A549 (cell line): ENCODE measurements around the gene TSPAN5. TPM values are rescaled to one million over a fixed set of nuclear protein-coding genes. Genes with fewer than 3 reads are reported as not detected.

Experiments used
- ATAC-seq, 2 experiments: fragments of 200-7000 bp in 1 of 2; fragments of >200 bp in 1 of 2; cut with Nextera tagmentation in 1 of 2; cut with Tn5 transposase in 1 of 2; 3 replicates each; pipeline versions ENCODE4 v1.8.0 to v1.9.1; 2018 to 2020; ENCODE audit warnings: mild to moderate bottlenecking in 1 of 2, moderate library complexity in 1 of 2
- CTCF ChIA-PET: fragments of 300-600 bp; sonication (Branson Sonifier 250); formaldehyde crosslinking; extraction: SDS; loops from one replicate; lab custom pipeline; 2021; ENCODE audit warnings: antibody characterized with exemption, inconsistent platforms; lab: Yijun Ruan, JAX
- POLR2A ChIA-PET: fragments of 350-600 bp; formaldehyde crosslinking; extraction: SDS; loops from one replicate; lab custom pipeline; 2021; ENCODE audit warnings: antibody characterized with exemption, inconsistent platforms; lab: Yijun Ruan, JAX
- DNase-seq, 2 experiments: peaks; one replicate each; pipeline versions ENCODE4 v3.0.0 to v3.0.0-alpha.2; 2011 to 2016; ENCODE audit warnings: low read depth in 1 of 2, low spot score in 1 of 2
- FAIRE-seq: peaks from 2 replicates; lab custom pipeline; 2011; peaks lifted over from hg19 to GRCh38; lab: Jason Lieb, UNC
- H3K27ac ChIP-seq, 2 experiments: fragments of >200 bp; sonication (Bioruptor Twin); formaldehyde crosslinking; 3 replicates each; pipeline ENCODE4 v1.5.1; 2016 to 2017
- H3K4me1 ChIP-seq: fragments of >200 bp; sonication (Bioruptor Twin); formaldehyde crosslinking; 3 replicates; pipeline ENCODE4 v1.6.1; 2016
- H3K4me2 ChIP-seq: fragments of >200 bp; sonication (Bioruptor Twin); formaldehyde crosslinking; 3 replicates; pipeline ENCODE4 v1.6.1; 2016
- H3K4me3 ChIP-seq: fragments of >200 bp; sonication (Bioruptor Twin); formaldehyde crosslinking; 3 replicates; pipeline ENCODE4 v1.5.1; 2016
- H3K9me3 ChIP-seq: fragments of >200 bp; sonication (Bioruptor Twin); formaldehyde crosslinking; 3 replicates; pipeline ENCODE4 v1.6.1; 2016
- CHD2 ChIP-seq: fragments of 150-350 bp; IDR thresholded peaks from 2 replicates; pipeline ENCODE4 v1.6.1; 2014; ENCODE audit warnings: low read length; ENCODE audit not compliant: partially characterized antibody
- CHD4 ChIP-seq: fragments of 200-600 bp; sonication (generic); IDR thresholded peaks from 2 replicates; pipeline ENCODE4 v1.6.1; 2016; ENCODE audit warnings: antibody characterized with exemption, mild to moderate bottlenecking, borderline replicate concordance
- EHMT2 ChIP-seq: fragments of 200-600 bp; sonication (generic); IDR thresholded peaks from 2 replicates; pipeline ENCODE4 v1.6.1; 2016; ENCODE audit warnings: antibody characterized with exemption, low read depth, mild to moderate bottlenecking, moderate library complexity
- ESRRA ChIP-seq: fragments of 150-350 bp; IDR thresholded peaks from 2 replicates; pipeline ENCODE4 v1.6.1; 2014; ENCODE audit warnings: mild to moderate bottlenecking, low read length, borderline replicate concordance
- HOXB5 ChIP-seq: fragments of 250-450 bp; sonication (Bioruptor Pico); IDR thresholded peaks from 2 replicates; pipeline ENCODE4 v1.5.0; 2020; ENCODE audit warnings: mild to moderate bottlenecking, moderate library complexity
- KDM1A ChIP-seq: fragments of 200-600 bp; sonication (generic); IDR thresholded peaks from 2 replicates; pipeline ENCODE4 v1.6.1; 2016; ENCODE audit warnings: low read depth, mild to moderate bottlenecking
- KDM5A ChIP-seq: fragments of 200-600 bp; sonication (generic); IDR thresholded peaks from 2 replicates; pipeline ENCODE4 v1.6.1; 2016; ENCODE audit warnings: antibody characterized with exemption, mild to moderate bottlenecking
- MAFK ChIP-seq: fragments of 450-650 bp; IDR thresholded peaks from 2 replicates; pipeline ENCODE4 v1.6.1; 2014; ENCODE audit not compliant: partially characterized antibody
- MAZ ChIP-seq: fragments of 150-350 bp; IDR thresholded peaks from 2 replicates; pipeline ENCODE4 v1.6.1; 2014; ENCODE audit warnings: antibody characterized with exemption, low read depth, low read length, borderline replicate concordance
- NFE2L2 ChIP-seq: fragments of 150-350 bp; conservative IDR thresholded peaks from 2 replicates; pipeline ENCODE4 v1.6.1; 2014; ENCODE audit warnings: low read length
- NPAS2 ChIP-seq: fragments of 250-450 bp; sonication (Bioruptor Pico); IDR thresholded peaks from 2 replicates; pipeline ENCODE4 v1.8.0; 2022; ENCODE audit warnings: mild to moderate bottlenecking, moderate library complexity, borderline replicate concordance
- POLR2A ChIP-seq: IDR thresholded peaks from 2 replicates; pipeline ENCODE4 v1.6.1; 2012; ENCODE audit warnings: mild to moderate bottlenecking, low read length
- POLR2AphosphoS2 ChIP-seq: conservative IDR thresholded peaks from 2 replicates; pipeline ENCODE4 v1.6.1; 2012; ENCODE audit warnings: low read length, improper control_type of control experiment, inconsistent platforms
- RAD21 ChIP-seq, 2 experiments: fragments of >200 bp in 1 of 2; sonication (Bioruptor Twin) in 1 of 2; formaldehyde crosslinking in 1 of 2; IDR thresholded peaks in 1 of 2; conservative IDR thresholded peaks in 1 of 2; 2 replicates in 1 of 2; 3 replicates in 1 of 2; pipeline ENCODE4 v1.6.1; 2012 to 2018; ENCODE audit warnings: inconsistent platforms in 1 of 2
- RCOR1 ChIP-seq: fragments of 150-350 bp; IDR thresholded peaks from 2 replicates; pipeline ENCODE4 v1.6.1; 2014; ENCODE audit warnings: antibody characterized with exemption, low read length, low read depth
- RNF2 ChIP-seq: fragments of 200-600 bp; sonication (generic); IDR thresholded peaks from 2 replicates; pipeline ENCODE4 v1.6.1; 2016; ENCODE audit warnings: low read depth, mild to moderate bottlenecking, antibody characterized with exemption, moderate library complexity, borderline replicate concordance
- TFCP2L1 ChIP-seq: fragments of 250-450 bp; sonication (Bioruptor Pico); IDR thresholded peaks from 2 replicates; pipeline ENCODE4 v1.5.0; 2021; ENCODE audit warnings: mild to moderate bottlenecking
- ZFP36 ChIP-seq: fragments of 450-650 bp; IDR thresholded peaks from 2 replicates; pipeline ENCODE4 v1.6.1; 2014; ENCODE audit warnings: borderline replicate concordance; ENCODE audit not compliant: partially characterized antibody
- ZSCAN20 ChIP-seq: fragments of 250-450 bp; sonication (Bioruptor Pico); IDR thresholded peaks from 2 replicates; pipeline ENCODE4 v1.8.0; 2022; ENCODE audit warnings: mild to moderate bottlenecking, moderate library complexity
- WGBS: methylation state at CpG from one replicate; pipeline ENCODE4 v1.1.6; 2017; ENCODE audit errors: missing lambda C conversion rate; 5-methylcytosine and 5-hydroxymethylcytosine counted together
- polyA plus RNA-seq, 4 experiments: library from polyadenylated mRNA; depleted of rRNA in 3 of 4; stranded (reverse); fragments of >200 nt; fragmentation: RNase III in 1 of 4; extraction: RNeasy Plus Mini Kit Qiagen cat#74134 plus additional on column Dnase treatment in 1 of 4; gene quantifications; 2 replicates in 3 of 4; 3 replicates in 1 of 4; pipeline ENCODE4 v1.2.3, GENCODE V29; 2011 to 2017
- TF ChIP-seq, protein P1 (sequence below): fragments of 450-650 bp; IDR thresholded peaks from 2 replicates; pipeline ENCODE4 v1.6.1; 2014; ENCODE audit warnings: antibody characterized with exemption
- TF ChIP-seq, protein P2 (sequence below): fragments of 200-600 bp; sonication (generic); IDR thresholded peaks from 2 replicates; pipeline ENCODE4 v1.6.1; 2016; ENCODE audit warnings: antibody characterized with exemption, mild to moderate bottlenecking, moderate library complexity
- TF ChIP-seq, protein P3 (sequence below): fragments of 250-450 bp; sonication (Bioruptor Pico); IDR thresholded peaks from 2 replicates; pipeline ENCODE4 v1.5.0; 2021; ENCODE audit warnings: mild to moderate bottlenecking, moderate library complexity, borderline replicate concordance

Gene TSPAN5
- polyA plus RNA-seq, 2 of the 4 experiments (the other 2 are of a cell fraction), result 9.5 to 12.4 TPM

DNA sequence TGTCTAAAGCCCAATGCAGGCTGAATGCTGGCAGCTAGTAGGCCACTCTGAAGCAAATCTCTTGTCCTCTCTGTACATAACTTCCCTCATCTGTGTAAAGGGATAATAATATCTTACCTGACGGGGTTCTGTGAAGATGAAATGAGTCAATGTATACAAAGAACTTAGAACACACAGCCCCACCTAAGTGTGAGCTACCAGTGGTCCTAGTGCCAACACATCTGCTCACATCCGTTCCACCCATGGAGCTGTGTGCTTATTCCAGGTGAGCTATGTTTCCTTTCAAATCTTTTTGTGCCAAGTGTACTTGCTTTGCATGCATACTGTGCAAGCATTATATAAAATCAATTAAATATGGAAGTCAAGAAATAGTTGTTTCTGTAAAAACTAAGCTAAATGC lies 116.4 kb downstream of the TSPAN5 start (continued):
- TF ChIP-seq POLR2AphosphoS2, result no peak
- no peak for TF ChIP-seq ESRRA
- TF ChIP-seq RNF2, result no peak

DNA sequence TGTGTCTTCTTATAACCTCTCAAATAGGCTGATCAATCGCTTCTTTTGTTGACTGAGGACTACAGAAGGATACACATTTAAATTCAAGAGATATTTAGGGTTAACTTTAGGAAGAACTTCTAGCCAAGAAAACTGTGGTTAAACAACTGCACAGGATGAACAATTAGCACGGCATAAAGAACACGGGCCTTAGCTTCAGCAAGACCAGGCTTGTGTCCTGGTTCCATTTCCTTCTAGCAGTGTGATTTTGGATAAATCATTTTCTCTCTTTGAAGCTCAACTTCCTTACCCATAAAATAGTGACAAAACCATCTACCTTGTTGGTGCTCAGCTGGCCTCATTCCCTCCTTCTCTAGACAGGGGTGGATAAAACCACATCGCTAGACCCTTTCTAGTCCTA lies 117.6 kb downstream of the TSPAN5 start:
- no peaks in the 10 kb centered on the region for H3K4me1 ChIP-seq
- H3K4me3 ChIP-seq, result no peak overlapping the region
- POLR2A ChIA-PET, result no interaction called here
- no peak for TF ChIP-seq HOXB5
- no peak for TF ChIP-seq EHMT2
- no peak for TF ChIP-seq CHD4
- TF ChIP-seq TFCP2L1 (CRISPR knock-in tag), result no peak
- TF ChIP-seq MAFK, result no peak
- CTCF ChIA-PET, result no interaction called here
- H3K9me3 ChIP-seq, result no peaks in the 10 kb centered on the region
- H3K4me2 ChIP-seq, result no peak overlapping the region
- 92% methylated on average over 4 of the region's 4 CpGs for WGBS
- ATAC-seq (no peak), FAIRE-seq (no peak), DNase-seq (no peak)
- no peak overlapping the region for H3K27ac ChIP-seq

DNA sequence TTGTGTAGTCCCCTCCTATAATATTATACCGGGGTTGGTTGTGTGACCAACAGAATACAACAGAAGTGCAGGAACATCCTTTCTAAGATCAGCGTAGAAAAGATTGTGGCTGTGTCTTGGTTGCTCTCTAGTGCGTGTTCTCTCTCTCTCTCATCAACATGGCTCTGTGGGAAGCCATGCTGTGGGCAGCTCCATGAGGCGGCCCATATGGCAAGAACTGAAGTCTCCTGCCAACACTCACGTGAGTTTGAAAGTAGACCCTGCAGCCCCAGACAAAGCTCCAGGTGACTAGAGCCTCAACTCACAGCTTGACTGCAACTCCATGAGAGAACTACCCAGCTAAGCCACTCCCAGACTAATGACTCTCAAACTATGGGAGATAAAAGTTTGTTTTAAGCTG lies 118.7 kb downstream of the TSPAN5 start:
- ATAC-seq (no peak), DNase-seq (no peak), FAIRE-seq (no peak)
- H3K9me3 ChIP-seq, result no peaks in the 10 kb centered on the region
- ChIA-PET CTCF (no interaction called here), POLR2A (no interaction called here)
- no peak overlapping the region for H3K4me3 ChIP-seq
- WGBS, result 85% methylated on average over 5 of the region's 5 CpGs
- H3K4me2 ChIP-seq, result no peak overlapping the region
- no peak overlapping the region for H3K27ac ChIP-seq
- no peak for TF ChIP-seq NPAS2 (CRISPR knock-in tag)
- TF ChIP-seq, protein P1, sequence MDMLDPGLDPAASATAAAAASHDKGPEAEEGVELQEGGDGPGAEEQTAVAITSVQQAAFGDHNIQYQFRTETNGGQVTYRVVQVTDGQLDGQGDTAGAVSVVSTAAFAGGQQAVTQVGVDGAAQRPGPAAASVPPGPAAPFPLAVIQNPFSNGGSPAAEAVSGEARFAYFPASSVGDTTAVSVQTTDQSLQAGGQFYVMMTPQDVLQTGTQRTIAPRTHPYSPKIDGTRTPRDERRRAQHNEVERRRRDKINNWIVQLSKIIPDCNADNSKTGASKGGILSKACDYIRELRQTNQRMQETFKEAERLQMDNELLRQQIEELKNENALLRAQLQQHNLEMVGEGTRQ, result no peak
- no peak for TF ChIP-seq KDM1A
- TF ChIP-seq ZFP36, result no peak
- no peaks in the 10 kb centered on the region for H3K4me1 ChIP-seq

DNA sequence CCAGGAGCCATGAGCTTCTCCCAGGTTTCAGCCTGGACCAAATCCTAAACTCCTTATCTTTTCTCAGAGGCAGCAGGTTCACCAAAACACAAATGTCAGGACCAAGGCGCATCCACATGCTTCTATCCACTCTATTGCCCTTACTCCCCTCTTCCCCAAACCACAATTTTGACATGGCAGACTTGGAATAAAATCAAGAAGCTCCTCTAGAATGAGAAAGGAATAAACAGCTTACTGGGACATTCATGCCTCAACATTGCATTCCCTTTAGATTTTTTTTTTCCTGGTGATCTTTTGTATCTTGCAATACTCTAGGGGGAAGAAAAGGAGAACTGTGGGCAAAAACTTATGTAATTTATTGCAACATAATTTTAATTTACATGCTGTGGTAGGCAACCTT lies 119.1 kb downstream of the TSPAN5 start:
- FAIRE-seq (no peak), ATAC-seq (no peak), DNase-seq (no peak)
- CTCF ChIA-PET, result no interaction called here
- no peak overlapping the region for H3K27ac ChIP-seq
- POLR2A ChIA-PET, result no interaction called here
- H3K4me3 ChIP-seq, result no peak overlapping the region
- TF ChIP-seq ZSCAN20 (no peak), MAZ (no peak), CHD2 (no peak), KDM5A (no peak), NPAS2 (CRISPR knock-in tag) (no peak), NFE2L2 (no peak), POLR2A (no peak), CHD4 (no peak), RCOR1 (no peak), RAD21 (conservative IDR thresholded peaks at IDR 0.05 in 1 of 2, IDR thresholded peaks at IDR 0.05 in 1 of 2) (no peak)
- TF ChIP-seq, protein P1, result no peak
- TF ChIP-seq, protein P2, sequence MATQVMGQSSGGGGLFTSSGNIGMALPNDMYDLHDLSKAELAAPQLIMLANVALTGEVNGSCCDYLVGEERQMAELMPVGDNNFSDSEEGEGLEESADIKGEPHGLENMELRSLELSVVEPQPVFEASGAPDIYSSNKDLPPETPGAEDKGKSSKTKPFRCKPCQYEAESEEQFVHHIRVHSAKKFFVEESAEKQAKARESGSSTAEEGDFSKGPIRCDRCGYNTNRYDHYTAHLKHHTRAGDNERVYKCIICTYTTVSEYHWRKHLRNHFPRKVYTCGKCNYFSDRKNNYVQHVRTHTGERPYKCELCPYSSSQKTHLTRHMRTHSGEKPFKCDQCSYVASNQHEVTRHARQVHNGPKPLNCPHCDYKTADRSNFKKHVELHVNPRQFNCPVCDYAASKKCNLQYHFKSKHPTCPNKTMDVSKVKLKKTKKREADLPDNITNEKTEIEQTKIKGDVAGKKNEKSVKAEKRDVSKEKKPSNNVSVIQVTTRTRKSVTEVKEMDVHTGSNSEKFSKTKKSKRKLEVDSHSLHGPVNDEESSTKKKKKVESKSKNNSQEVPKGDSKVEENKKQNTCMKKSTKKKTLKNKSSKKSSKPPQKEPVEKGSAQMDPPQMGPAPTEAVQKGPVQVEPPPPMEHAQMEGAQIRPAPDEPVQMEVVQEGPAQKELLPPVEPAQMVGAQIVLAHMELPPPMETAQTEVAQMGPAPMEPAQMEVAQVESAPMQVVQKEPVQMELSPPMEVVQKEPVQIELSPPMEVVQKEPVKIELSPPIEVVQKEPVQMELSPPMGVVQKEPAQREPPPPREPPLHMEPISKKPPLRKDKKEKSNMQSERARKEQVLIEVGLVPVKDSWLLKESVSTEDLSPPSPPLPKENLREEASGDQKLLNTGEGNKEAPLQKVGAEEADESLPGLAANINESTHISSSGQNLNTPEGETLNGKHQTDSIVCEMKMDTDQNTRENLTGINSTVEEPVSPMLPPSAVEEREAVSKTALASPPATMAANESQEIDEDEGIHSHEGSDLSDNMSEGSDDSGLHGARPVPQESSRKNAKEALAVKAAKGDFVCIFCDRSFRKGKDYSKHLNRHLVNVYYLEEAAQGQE, result no peak
- TF ChIP-seq, protein P3, sequence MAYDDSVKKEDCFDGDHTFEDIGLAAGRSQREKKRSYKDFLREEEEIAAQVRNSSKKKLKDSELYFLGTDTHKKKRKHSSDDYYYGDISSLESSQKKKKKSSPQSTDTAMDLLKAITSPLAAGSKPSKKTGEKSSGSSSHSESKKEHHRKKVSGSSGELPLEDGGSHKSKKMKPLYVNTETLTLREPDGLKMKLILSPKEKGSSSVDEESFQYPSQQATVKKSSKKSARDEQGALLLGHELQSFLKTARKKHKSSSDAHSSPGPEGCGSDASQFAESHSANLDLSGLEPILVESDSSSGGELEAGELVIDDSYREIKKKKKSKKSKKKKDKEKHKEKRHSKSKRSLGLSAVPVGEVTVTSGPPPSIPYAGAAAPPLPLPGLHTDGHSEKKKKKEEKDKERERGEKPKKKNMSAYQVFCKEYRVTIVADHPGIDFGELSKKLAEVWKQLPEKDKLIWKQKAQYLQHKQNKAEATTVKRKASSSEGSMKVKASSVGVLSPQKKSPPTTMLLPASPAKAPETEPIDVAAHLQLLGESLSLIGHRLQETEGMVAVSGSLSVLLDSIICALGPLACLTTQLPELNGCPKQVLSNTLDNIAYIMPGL (CRISPR knock-in tag), result no peak
- whole genome bisulfite sequencing, result 81% methylated on average over 1 of the region's 1 CpG
- H3K9me3 ChIP-seq, result no peaks in the 10 kb centered on the region
- no peaks in the 10 kb centered on the region for H3K4me1 ChIP-seq
- H3K4me2 ChIP-seq, result no peak overlapping the region
